ENCODE data around the gene DNM3. TPM values are rescaled to one million over a fixed set of nuclear protein-coding genes. Genes with fewer than 3 reads are reported as not detected.

DNM3 gene
- total and polyA plus RNA-seq, 2 experiments from 2014 or later: 5.2 to 12.2 TPM

GRCh38 chr1:172135978-172136610, 294.8 kb downstream of the DNM3 start:
- Histone ChIP-seq H3K79me2 (replicated peaks; ENCODE audit: insufficient read depth) (no peaks in the 10 kb centered on the region), H3K4me2 (no peak overlapping the region), H3K36me3 (ENCODE audit: insufficient read depth) (no peaks in the 10 kb centered on the region), H2AFZ (no peak overlapping the region), H3K9me2 (ENCODE audit: insufficient read depth) (no peaks in the 10 kb centered on the region), H3K27ac (ENCODE audit: low read depth) (no peak overlapping the region), H3K4me1 (ENCODE audit: insufficient read depth) (peaks cover 11% of the 10 kb centered on the region), H4K20me1 (replicated peaks; ENCODE audit: insufficient read depth) (no peaks in the 10 kb centered on the region), H3K27me3 (ENCODE audit: insufficient read depth) (no peaks in the 10 kb centered on the region), H3F3A (replicated peaks; ENCODE audit: low read depth) (no peaks in the 10 kb centered on the region), H3K4me3 (no peak overlapping the region)
- ATAC-seq: no peak
- Mint-ChIP-seq H3K27ac (no peak overlapping the region), H3K9me3 (no peaks in the 10 kb centered on the region), H3K4me3 (no peak overlapping the region), H3K27me3 (ENCODE audit: insufficient read depth, low read depth, poor library complexity) (peaks cover 2% of the 10 kb centered on the region), H3K4me1 (peaks cover under 1% of the 10 kb centered on the region; the same call in 2 of the 3 replicates), H3K36me3 (ENCODE audit: low read depth) (no peaks in the 10 kb centered on the region)
- DNase-seq (ENCODE audit: low spot score): no peak
- no peak for TF ChIP-seq ETS1 (IDR thresholded peaks at IDR 0.05)
- TF ChIP-seq ZNF331 (CRISPR knock-in tag; IDR thresholded peaks at IDR 0.05; ENCODE audit: low read depth): no peak
- no peak for TF ChIP-seq ZNF114 (CRISPR knock-in tag; IDR thresholded peaks at IDR 0.05)
- TF ChIP-seq JUNB (IDR thresholded peaks at IDR 0.05; ENCODE audit: unreplicated experiment): no peak
- no peak for TF ChIP-seq POLR2AphosphoS5 (IDR thresholded peaks at IDR 0.05; ENCODE audit: low read depth)
- TF ChIP-seq CTCF (conservative IDR thresholded peaks at IDR 0.05; ENCODE audit: low read depth in 2 of 2): no peak
- TF ChIP-seq REST (IDR thresholded peaks at IDR 0.05; ENCODE audit: unreplicated experiment): no peak
- no peak for TF ChIP-seq EZH2phosphoT487 (IDR thresholded peaks at IDR 0.05; ENCODE audit: unreplicated experiment)
- TF ChIP-seq, protein P1, sequence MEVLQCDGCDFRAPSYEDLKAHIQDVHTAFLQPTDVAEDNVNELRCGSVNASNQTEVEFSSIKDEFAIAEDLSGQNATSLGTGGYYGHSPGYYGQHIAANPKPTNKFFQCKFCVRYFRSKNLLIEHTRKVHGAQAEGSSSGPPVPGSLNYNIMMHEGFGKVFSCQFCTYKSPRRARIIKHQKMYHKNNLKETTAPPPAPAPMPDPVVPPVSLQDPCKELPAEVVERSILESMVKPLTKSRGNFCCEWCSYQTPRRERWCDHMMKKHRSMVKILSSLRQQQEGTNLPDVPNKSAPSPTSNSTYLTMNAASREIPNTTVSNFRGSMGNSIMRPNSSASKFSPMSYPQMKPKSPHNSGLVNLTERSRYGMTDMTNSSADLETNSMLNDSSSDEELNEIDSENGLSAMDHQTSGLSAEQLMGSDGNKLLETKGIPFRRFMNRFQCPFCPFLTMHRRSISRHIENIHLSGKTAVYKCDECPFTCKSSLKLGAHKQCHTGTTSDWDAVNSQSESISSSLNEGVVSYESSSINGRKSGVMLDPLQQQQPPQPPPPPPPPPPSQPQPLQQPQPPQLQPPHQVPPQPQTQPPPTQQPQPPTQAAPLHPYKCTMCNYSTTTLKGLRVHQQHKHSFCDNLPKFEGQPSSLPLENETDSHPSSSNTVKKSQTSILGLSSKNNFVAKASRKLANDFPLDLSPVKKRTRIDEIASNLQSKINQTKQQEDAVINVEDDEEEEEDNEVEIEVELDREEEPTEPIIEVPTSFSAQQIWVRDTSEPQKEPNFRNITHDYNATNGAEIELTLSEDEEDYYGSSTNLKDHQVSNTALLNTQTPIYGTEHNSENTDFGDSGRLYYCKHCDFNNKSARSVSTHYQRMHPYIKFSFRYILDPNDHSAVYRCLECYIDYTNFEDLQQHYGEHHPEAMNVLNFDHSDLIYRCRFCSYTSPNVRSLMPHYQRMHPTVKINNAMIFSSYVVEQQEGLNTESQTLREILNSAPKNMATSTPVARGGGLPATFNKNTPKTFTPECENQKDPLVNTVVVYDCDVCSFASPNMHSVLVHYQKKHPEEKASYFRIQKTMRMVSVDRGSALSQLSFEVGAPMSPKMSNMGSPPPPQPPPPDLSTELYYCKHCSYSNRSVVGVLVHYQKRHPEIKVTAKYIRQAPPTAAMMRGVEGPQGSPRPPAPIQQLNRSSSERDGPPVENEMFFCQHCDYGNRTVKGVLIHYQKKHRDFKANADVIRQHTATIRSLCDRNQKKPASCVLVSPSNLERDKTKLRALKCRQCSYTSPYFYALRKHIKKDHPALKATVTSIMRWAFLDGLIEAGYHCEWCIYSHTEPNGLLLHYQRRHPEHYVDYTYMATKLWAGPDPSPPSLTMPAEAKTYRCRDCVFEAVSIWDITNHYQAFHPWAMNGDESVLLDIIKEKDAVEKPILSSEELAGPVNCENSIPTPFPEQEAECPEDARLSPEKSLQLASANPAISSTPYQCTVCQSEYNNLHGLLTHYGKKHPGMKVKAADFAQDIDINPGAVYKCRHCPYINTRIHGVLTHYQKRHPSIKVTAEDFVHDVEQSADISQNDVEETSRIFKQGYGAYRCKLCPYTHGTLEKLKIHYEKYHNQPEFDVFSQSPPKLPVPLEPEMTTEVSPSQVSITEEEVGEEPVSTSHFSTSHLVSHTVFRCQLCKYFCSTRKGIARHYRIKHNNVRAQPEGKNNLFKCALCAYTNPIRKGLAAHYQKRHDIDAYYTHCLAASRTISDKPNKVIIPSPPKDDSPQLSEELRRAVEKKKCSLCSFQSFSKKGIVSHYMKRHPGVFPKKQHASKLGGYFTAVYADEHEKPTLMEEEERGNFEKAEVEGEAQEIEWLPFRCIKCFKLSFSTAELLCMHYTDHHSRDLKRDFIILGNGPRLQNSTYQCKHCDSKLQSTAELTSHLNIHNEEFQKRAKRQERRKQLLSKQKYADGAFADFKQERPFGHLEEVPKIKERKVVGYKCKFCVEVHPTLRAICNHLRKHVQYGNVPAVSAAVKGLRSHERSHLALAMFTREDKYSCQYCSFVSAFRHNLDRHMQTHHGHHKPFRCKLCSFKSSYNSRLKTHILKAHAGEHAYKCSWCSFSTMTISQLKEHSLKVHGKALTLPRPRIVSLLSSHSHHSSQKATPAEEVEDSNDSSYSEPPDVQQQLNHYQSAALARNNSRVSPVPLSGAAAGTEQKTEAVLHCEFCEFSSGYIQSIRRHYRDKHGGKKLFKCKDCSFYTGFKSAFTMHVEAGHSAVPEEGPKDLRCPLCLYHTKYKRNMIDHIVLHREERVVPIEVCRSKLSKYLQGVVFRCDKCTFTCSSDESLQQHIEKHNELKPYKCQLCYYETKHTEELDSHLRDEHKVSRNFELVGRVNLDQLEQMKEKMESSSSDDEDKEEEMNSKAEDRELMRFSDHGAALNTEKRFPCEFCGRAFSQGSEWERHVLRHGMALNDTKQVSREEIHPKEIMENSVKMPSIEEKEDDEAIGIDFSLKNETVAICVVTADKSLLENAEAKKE (CRISPR knock-in tag; IDR thresholded peaks at IDR 0.05): no peak
- no peak for TF ChIP-seq NANOG (IDR thresholded peaks at IDR 0.05; ENCODE audit: borderline replicate concordance)
